ENCODE data around the gene SLC25A45.

GRCh38 chr11:65388731-65389130 lies 6.3 kb upstream of the SLC25A45 start:
- TF ChIP-seq CTCF (IDR thresholded peaks at IDR 0.05; ENCODE audit: low read length), result no peak
- no peak for TF ChIP-seq EZH2 (optimal IDR thresholded peaks at IDR 0.05; ENCODE audit: low read depth, low read length)
- TF ChIP-seq EZH2phosphoT487 (IDR thresholded peaks at IDR 0.05; ENCODE audit: low read length), result no peak

All from MM.1S (cell line).